IMR-90 (cell line): Measurements from ENCODE around the gene RMI2. TPM values are rescaled to one million over a fixed set of nuclear protein-coding genes. Genes with fewer than 3 reads are reported as not detected.

ENCODE experiments used
- ATAC-seq: fragments of 200-7000 bp; cut with Tn5 transposase; 2 replicates; pipeline ENCODE4 v1.9.1; 2020; ENCODE audit warnings: low read depth, mild to moderate bottlenecking, moderate library complexity
- BruUV-seq: library from RNA; stranded (reverse); fragments of 400-500 nt; replicated peaks from 2 replicates; lab custom pipeline; 2021; lab: Mats Ljungman, UMichigan
- CTCF ChIA-PET: fragments of 300-600 bp; formaldehyde crosslinking; extraction: SDS; loops from one replicate; lab custom pipeline; 2021; ENCODE audit warnings: antibody characterized with exemption; lab: Yijun Ruan, JAX
- POLR2A ChIA-PET: fragments of 300-600 bp; sonication (Branson Sonifier 250); formaldehyde crosslinking; loops from one replicate; lab custom pipeline; 2022; ENCODE audit warnings: antibody characterized with exemption; ENCODE audit not compliant: unreplicated experiment; lab: Charles Lee
- DNase-seq: peaks from one replicate; pipeline ENCODE4 v3.0.0; 2013
- H2AFZ ChIP-seq: replicated peaks from 2 replicates; pipeline ENCODE3; 2013; ENCODE audit warnings: low read length, mild to moderate bottlenecking; ENCODE audit not compliant: poor library complexity
- H2AK5ac ChIP-seq: 2 replicates; pipeline ENCODE4 v1.6.1; 2013; ENCODE audit warnings: low read depth, low read length, inconsistent platforms
- H2AK9ac ChIP-seq: replicated peaks from 2 replicates; pipeline ENCODE3; 2013; ENCODE audit warnings: mild to moderate bottlenecking, low read depth, low read length, moderate library complexity; ENCODE audit not compliant: poor library complexity
- H2BK120ac ChIP-seq: 2 replicates; pipeline ENCODE4 v1.6.1; 2013; ENCODE audit warnings: low read depth, low read length, inconsistent platforms
- H2BK15ac ChIP-seq: 3 replicates; pipeline ENCODE4 v1.6.1; 2013; ENCODE audit warnings: low read depth, low read length, inconsistent platforms
- H2BK20ac ChIP-seq: 2 replicates; pipeline ENCODE4 v1.6.1; 2013; ENCODE audit warnings: low read depth, mild to moderate bottlenecking, inconsistent platforms, low read length, moderate library complexity
- H2BK5ac ChIP-seq: 2 replicates; pipeline ENCODE4 v1.6.1; 2013; ENCODE audit warnings: mild to moderate bottlenecking, low read depth, low read length, inconsistent platforms; ENCODE audit not compliant: poor library complexity, severe bottlenecking
- H3K14ac ChIP-seq: replicated peaks from 2 replicates; pipeline ENCODE4 v1.6.1; 2013; ENCODE audit warnings: low read depth, low read length, inconsistent platforms
- H3K18ac ChIP-seq: 2 replicates; pipeline ENCODE4 v1.6.1; 2013; ENCODE audit warnings: low read depth, low read length, control low read depth
- H3K23ac ChIP-seq: 2 replicates; pipeline ENCODE4 v1.6.1; 2013; ENCODE audit warnings: low read depth, low read length, inconsistent platforms
- H3K27ac ChIP-seq: 2 replicates; pipeline ENCODE4 v1.5.1; 2013; ENCODE audit warnings: mild to moderate bottlenecking, control low read depth, low read length; ENCODE audit not compliant: insufficient read depth
- H3K27me3 ChIP-seq: 2 replicates; pipeline ENCODE4 v1.6.1; 2013; ENCODE audit warnings: low read length; ENCODE audit not compliant: control insufficient read depth, insufficient read depth
- H3K36me3 ChIP-seq: 2 replicates; pipeline ENCODE4 v1.6.1; 2013; ENCODE audit warnings: low read length, mixed read lengths; ENCODE audit not compliant: control insufficient read depth, insufficient read depth
- H3K4ac ChIP-seq: 2 replicates; pipeline ENCODE4 v1.6.1; 2013; ENCODE audit warnings: low read depth, low read length, inconsistent platforms
- H3K4me1 ChIP-seq: 2 replicates; pipeline ENCODE4 v1.6.1; 2013; ENCODE audit warnings: low read length, mixed read lengths; ENCODE audit not compliant: control insufficient read depth, insufficient read depth
- H3K4me2 ChIP-seq: 2 replicates; pipeline ENCODE4 v1.6.1; 2013; ENCODE audit warnings: low read depth, mild to moderate bottlenecking, control low read depth, low read length, moderate library complexity
- H3K4me3 ChIP-seq: 2 replicates; pipeline ENCODE4 v1.5.1; 2013; ENCODE audit warnings: low read depth, mild to moderate bottlenecking, control low read depth, low read length, moderate library complexity; ENCODE audit not compliant: insufficient read depth
- H3K56ac ChIP-seq: 2 replicates; pipeline ENCODE4 v1.6.1; 2013; ENCODE audit warnings: low read length, inconsistent platforms; ENCODE audit not compliant: insufficient read depth; ENCODE audit errors: extremely low read depth
- H3K79me1 ChIP-seq, 2 experiments: 2 replicates each; pipeline ENCODE4 v1.6.1; 2013; ENCODE audit warnings: low read length in 2 of 2, inconsistent platforms in 1 of 2, low read depth in 1 of 2
- H3K9ac ChIP-seq: 2 replicates; pipeline ENCODE4 v1.6.1; 2013; ENCODE audit warnings: low read depth, low read length, control low read depth
- H3K9me1 ChIP-seq: 2 replicates; pipeline ENCODE4 v1.6.1; 2013; ENCODE audit warnings: low read length, inconsistent platforms; ENCODE audit not compliant: insufficient read depth
- H3K9me3 ChIP-seq: 2 replicates; pipeline ENCODE4 v1.6.1; 2013; ENCODE audit warnings: low read length; ENCODE audit not compliant: control insufficient read depth, insufficient read depth
- H4K20me1 ChIP-seq: 2 replicates; pipeline ENCODE4 v1.6.1; 2013; ENCODE audit warnings: low read length, inconsistent platforms; ENCODE audit not compliant: insufficient read depth
- H4K5ac ChIP-seq: 2 replicates; pipeline ENCODE4 v1.6.1; 2013; ENCODE audit warnings: mild to moderate bottlenecking, low read depth, low read length, control low read depth
- H4K8ac ChIP-seq, 2 experiments: 2 replicates each; pipeline ENCODE4 v1.6.1; 2013; ENCODE audit warnings: low read depth in 2 of 2, low read length in 2 of 2, control low read depth in 1 of 2, inconsistent platforms in 1 of 2
- H4K91ac ChIP-seq: 2 replicates; pipeline ENCODE4 v1.6.1; 2013; ENCODE audit warnings: low read depth, low read length, inconsistent platforms; ENCODE audit not compliant: insufficient read depth
- BHLHE40 ChIP-seq: fragments of 150-350 bp; IDR thresholded peaks from 2 replicates; pipeline ENCODE4 v1.6.1; 2016; ENCODE audit warnings: mild to moderate bottlenecking, low read depth, low read length
- CEBPB ChIP-seq: IDR thresholded peaks from 2 replicates; pipeline ENCODE4 v1.6.1; 2012; ENCODE audit warnings: low read depth, low read length, improper control_type of control experiment
- CTCF ChIP-seq: conservative IDR thresholded peaks from 2 replicates; pipeline ENCODE4 v1.5.1; 2012; ENCODE audit warnings: mild to moderate bottlenecking, low read depth, low read length, improper control_type of control experiment
- FOS ChIP-seq: fragments of 150-350 bp; IDR thresholded peaks from 2 replicates; pipeline ENCODE4 v1.6.1; 2016; ENCODE audit warnings: low read depth, low read length
- MAFK ChIP-seq: IDR thresholded peaks from 2 replicates; pipeline ENCODE4 v1.6.1; 2012; ENCODE audit warnings: low read depth, low read length, improper control_type of control experiment
- MAZ ChIP-seq: IDR thresholded peaks from 2 replicates; pipeline ENCODE4 v1.6.1; 2012; ENCODE audit warnings: low read depth, mild to moderate bottlenecking, low read length, improper control_type of control experiment, moderate library complexity, borderline replicate concordance
- MXI1 ChIP-seq: IDR thresholded peaks from 2 replicates; pipeline ENCODE4 v1.6.1; 2012; ENCODE audit warnings: low read depth, mild to moderate bottlenecking, low read length, moderate library complexity, borderline replicate concordance
- POLR2A ChIP-seq: IDR thresholded peaks from 2 replicates; pipeline ENCODE4 v1.6.1; 2012; ENCODE audit warnings: mild to moderate bottlenecking, low read depth, low read length
- RAD21 ChIP-seq: IDR thresholded peaks from 2 replicates; pipeline ENCODE4 v1.6.1; 2012; ENCODE audit warnings: low read length, improper control_type of control experiment
- RCOR1 ChIP-seq: IDR thresholded peaks from 2 replicates; pipeline ENCODE4 v1.6.1; 2012; ENCODE audit warnings: mild to moderate bottlenecking, low read length, improper control_type of control experiment; ENCODE audit not compliant: insufficient replicate concordance
- SMC3 ChIP-seq: fragments of 150-350 bp; IDR thresholded peaks from 2 replicates; pipeline ENCODE4 v1.6.1; 2016; ENCODE audit warnings: low read depth, mild to moderate bottlenecking, antibody characterized with exemption, low read length, moderate library complexity
- WGBS, 2 experiments: methylation state at CpG; one replicate each; pipeline versions ENCODE4 v1.1.5 to v1.1.7; 2013; ENCODE audit warnings: missing lambda C conversion rate in 2 of 2; ENCODE audit not compliant: insufficient read length in 1 of 2; ENCODE audit errors: extremely low coverage in 2 of 2; 5-methylcytosine and 5-hydroxymethylcytosine counted together
- dilution Hi-C: fragments of 300-500 bp; cut with HindIII; formaldehyde crosslinking; loops from one replicate; pipeline ENCODE4 v1.14.3; 2018; ENCODE audit warnings: low sequenced_read_pairs; ENCODE audit not compliant: unreplicated experiment
- in situ Hi-C: fragments of 300-500 bp; cut with MboI; formaldehyde crosslinking; loops from 3 replicates; pipeline ENCODE4 v1.14.3; 2019; ENCODE audit warnings: low sequenced_read_pairs, inconsistent platforms, mixed read lengths
- intact Hi-C: fragments of 100-400 bp; cut with micrococcal nuclease; formaldehyde crosslinking; loops from 2 replicates; pipeline ENCODE4 v1.10.0; 2022
- polyA plus RNA-seq, 3 experiments: library from polyadenylated mRNA; depleted of rRNA; stranded (reverse); fragments of >200 nt; gene quantifications; 2 replicates each; pipeline ENCODE4 v1.2.3, GENCODE V29; 2012; ENCODE audit warnings: low replicate concordance in 1 of 3
- total RNA-seq: library from RNA; depleted of rRNA; stranded (reverse); fragments of >200 nt; gene quantifications from 2 replicates; pipeline ENCODE4 v1.2.3, GENCODE V29; 2012
- TF ChIP-seq, protein P1 (sequence below): fragments of 150-350 bp; IDR thresholded peaks from 2 replicates; pipeline ENCODE4 v1.6.1; 2016; ENCODE audit warnings: low read depth, mild to moderate bottlenecking, low read length, moderate library complexity, borderline replicate concordance
- TF ChIP-seq, protein P2 (sequence below): fragments of 150-350 bp; IDR thresholded peaks from 2 replicates; pipeline ENCODE4 v1.6.1; 2017; ENCODE audit warnings: mild to moderate bottlenecking, antibody characterized with exemption, low read length, low read depth

Gene RMI2
- total and polyA plus RNA-seq, 2 of the 4 experiments (the other 2 are of a cell fraction): 3.2 to 5.6 TPM

DNA sequence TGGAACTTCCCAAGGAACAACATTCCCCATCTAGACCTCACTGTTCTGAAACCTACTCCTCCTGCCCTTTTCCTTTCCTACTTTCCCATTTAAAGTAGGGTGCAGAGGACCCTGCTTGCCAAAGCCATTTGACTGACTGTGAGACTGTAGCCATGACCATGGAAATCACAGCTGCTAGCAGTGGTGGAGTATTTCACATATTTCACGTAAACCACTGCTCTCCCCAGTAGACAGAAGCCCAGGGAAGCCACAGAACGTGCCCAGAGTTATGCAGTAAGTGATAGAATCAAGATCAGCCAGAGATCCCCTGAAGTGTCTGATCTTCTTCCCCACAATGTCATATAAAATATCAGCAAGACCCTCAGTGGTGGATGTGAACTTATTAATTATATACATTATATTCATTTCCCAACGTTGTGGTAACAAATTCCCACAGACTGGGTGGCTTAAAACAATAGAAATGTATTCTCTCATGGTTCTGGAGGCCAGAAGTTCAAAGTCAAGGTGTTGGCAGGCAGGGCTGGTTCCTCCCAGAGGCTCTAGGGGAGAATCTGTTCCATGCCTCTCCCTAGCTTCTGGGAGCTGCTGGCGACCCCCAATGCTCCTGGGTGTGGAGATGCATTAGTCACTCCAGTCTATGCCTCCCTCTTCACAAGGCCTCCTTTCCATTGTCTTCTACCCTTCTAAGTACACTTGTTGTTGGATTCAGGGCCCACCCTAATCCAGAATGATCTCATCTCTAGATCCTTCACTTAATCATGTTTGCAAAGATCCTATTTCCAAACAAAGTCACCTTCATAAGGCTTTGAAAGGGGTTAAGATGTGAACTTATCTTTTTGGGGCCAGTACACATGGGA is 43.4 kb upstream of the RMI2 start:
- CTCF ChIA-PET: no interaction called here

More for the DNA sequence above, 43.4 kb upstream of the RMI2 start:
- Histone ChIP-seq H2AK5ac (no peak overlapping the region), H3K18ac (no peak overlapping the region), H2BK5ac (no peak overlapping the region), H3K27me3 (no peaks in the 10 kb centered on the region), H3K56ac (no peak overlapping the region), H4K20me1 (no peaks in the 10 kb centered on the region), H3K9me3 (no peaks in the 10 kb centered on the region), H3K4me2 (no peak overlapping the region), H3K4ac (no peak overlapping the region; the same call in 1 of the 2 replicates), H3K27ac (no peak overlapping the region), H2BK20ac (no peak overlapping the region), H3K4me3 (no peak overlapping the region), H2BK120ac (no peak overlapping the region), H4K5ac (no peak overlapping the region), H4K8ac (no peak overlapping the region), H3K4me1 (peaks cover 9% of the 10 kb centered on the region), H3K14ac (0 out of 2 replicates have a peak overlapping the region, but pooled peaks have one; percentile 27), H3K23ac (no peak overlapping the region), H3K9me1 (no peaks in the 10 kb centered on the region), H3K36me3 (no peaks in the 10 kb centered on the region), H2BK15ac (no peak overlapping the region), H2AK9ac (no peak overlapping the region), H3K9ac (no peak overlapping the region), H3K79me1 (no peaks in the 10 kb centered on the region), H2AFZ (no peak overlapping the region), H4K91ac (no peak overlapping the region)
- BruUV-seq: no TSS peak
- intact Hi-C loops (no loop called here), dilution Hi-C loops (no loop called here), in situ Hi-C loops (no loop called here)
- no peak for TF ChIP-seq MAFK
- TF ChIP-seq, protein P1, sequence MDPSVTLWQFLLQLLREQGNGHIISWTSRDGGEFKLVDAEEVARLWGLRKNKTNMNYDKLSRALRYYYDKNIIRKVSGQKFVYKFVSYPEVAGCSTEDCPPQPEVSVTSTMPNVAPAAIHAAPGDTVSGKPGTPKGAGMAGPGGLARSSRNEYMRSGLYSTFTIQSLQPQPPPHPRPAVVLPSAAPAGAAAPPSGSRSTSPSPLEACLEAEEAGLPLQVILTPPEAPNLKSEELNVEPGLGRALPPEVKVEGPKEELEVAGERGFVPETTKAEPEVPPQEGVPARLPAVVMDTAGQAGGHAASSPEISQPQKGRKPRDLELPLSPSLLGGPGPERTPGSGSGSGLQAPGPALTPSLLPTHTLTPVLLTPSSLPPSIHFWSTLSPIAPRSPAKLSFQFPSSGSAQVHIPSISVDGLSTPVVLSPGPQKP: no peak
- TF ChIP-seq, protein P2, sequence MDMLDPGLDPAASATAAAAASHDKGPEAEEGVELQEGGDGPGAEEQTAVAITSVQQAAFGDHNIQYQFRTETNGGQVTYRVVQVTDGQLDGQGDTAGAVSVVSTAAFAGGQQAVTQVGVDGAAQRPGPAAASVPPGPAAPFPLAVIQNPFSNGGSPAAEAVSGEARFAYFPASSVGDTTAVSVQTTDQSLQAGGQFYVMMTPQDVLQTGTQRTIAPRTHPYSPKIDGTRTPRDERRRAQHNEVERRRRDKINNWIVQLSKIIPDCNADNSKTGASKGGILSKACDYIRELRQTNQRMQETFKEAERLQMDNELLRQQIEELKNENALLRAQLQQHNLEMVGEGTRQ: no peak
- no peak for TF ChIP-seq POLR2A
- TF ChIP-seq CTCF: no peak
- TF ChIP-seq MXI1: no peak
- TF ChIP-seq RCOR1: no peak
- TF ChIP-seq MAZ: no peak
- no peak for TF ChIP-seq CEBPB
- TF ChIP-seq FOS: no peak
- no peak for TF ChIP-seq RAD21
- no peak for TF ChIP-seq SMC3
- TF ChIP-seq BHLHE40: no peak
- POLR2A ChIA-PET: no interaction called here
- DNase-seq: no peak
- no peak for ATAC-seq
- WGBS, 2 experiments: no CpG with 5 or more reads among the region's 4 CpGs
